Measurements from ENCODE around the gene SLC39A11. TPM values are rescaled to one million over a fixed set of nuclear protein-coding genes. Genes with fewer than 3 reads are reported as not detected.

SLC39A11 gene
- total RNA-seq, 4 donors from 2014 or later: 45.2 to 59.5 (median 49.2) TPM

DNA sequence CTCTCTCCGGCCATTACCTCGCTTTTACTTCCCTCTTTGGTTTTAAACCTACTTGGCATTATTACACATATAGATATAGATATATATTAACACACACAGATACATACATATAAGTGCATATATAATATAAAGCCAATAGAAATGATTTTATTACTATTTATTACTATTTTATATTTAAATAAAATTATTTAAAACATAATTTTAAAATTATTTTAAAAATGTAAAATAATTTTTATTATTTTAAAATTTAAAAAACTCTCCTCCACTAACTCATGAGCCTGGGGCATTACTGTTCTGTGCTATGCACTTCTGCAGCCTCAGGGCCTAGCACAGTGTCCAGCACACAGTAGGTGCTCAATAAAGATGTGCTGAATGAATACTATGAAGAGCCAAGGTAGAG, 200.9 kb downstream of the SLC39A11 start:
- WGBS: 96% methylated on average over 2 of the region's 2 CpGs
- TF ChIP-seq, protein P1, sequence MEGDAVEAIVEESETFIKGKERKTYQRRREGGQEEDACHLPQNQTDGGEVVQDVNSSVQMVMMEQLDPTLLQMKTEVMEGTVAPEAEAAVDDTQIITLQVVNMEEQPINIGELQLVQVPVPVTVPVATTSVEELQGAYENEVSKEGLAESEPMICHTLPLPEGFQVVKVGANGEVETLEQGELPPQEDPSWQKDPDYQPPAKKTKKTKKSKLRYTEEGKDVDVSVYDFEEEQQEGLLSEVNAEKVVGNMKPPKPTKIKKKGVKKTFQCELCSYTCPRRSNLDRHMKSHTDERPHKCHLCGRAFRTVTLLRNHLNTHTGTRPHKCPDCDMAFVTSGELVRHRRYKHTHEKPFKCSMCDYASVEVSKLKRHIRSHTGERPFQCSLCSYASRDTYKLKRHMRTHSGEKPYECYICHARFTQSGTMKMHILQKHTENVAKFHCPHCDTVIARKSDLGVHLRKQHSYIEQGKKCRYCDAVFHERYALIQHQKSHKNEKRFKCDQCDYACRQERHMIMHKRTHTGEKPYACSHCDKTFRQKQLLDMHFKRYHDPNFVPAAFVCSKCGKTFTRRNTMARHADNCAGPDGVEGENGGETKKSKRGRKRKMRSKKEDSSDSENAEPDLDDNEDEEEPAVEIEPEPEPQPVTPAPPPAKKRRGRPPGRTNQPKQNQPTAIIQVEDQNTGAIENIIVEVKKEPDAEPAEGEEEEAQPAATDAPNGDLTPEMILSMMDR (IDR thresholded peaks at IDR 0.05): no peak
- TF ChIP-seq POLR2AphosphoS5 (IDR thresholded peaks at IDR 0.05) (no peak), EP300 (IDR thresholded peaks at IDR 0.05) (no peak), POLR2A (IDR thresholded peaks at IDR 0.05) (no peak)

DNA sequence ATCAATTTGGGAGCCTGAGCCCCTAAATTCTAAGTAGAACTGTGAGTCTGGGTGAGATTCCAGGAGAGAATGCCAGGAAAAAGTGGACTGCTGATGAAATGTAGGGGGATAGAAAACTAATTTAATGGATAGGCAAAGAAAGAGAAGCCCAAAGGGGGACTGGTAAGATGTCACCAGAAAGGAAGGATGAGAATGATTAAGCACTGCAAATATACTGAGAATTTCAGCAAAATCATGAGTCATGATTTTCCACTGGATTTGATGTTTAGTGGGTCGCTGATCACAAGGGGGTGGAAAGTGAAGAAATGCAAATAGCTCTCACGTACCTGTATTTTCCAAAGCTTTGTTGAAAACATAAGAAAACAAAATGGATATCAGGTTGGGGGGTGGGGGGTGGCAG, 201.8 kb downstream of the SLC39A11 start:
- H3K36me3 ChIP-seq: peaks cover 4% of the 10 kb centered on the region
- 93% methylated on average over 2 of the region's 2 CpGs for WGBS
- DNase-seq (ENCODE audit: low spot score in 2 of 2): no peak

More for the DNA sequence above, 200.9 kb downstream of the SLC39A11 start:
- H3K27me3 ChIP-seq: no peaks in the 10 kb centered on the region
- H3K4me3 ChIP-seq: no peak overlapping the region
- DNase-seq (ENCODE audit: low spot score in 2 of 2): no peak
- H3K4me1 ChIP-seq: no peaks in the 10 kb centered on the region
- no peak overlapping the region for H3K27ac ChIP-seq
- H3K9me3 ChIP-seq: no peaks in the 10 kb centered on the region
- H3K36me3 ChIP-seq: peaks cover 4% of the 10 kb centered on the region

DNA sequence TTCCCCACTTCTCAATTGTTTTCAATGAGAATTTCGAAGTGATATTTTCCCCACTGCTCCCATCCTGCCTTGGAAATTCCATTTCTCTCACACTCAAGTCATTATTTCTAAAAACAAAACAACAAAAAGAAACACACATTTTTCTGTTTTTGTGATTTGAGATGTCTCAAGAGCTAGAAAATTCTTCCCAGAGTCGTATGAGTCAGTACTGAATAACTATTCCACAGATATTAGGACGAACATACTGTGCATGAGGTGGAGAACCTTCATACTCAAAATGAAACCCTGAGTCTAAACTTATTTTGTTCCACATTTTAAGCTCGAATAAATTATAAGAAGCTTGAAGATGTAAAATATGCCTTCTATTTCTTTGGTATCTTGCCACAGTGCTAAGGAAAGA, 204.6 kb downstream of the SLC39A11 start:
- no peaks in the 10 kb centered on the region for H3K27me3 ChIP-seq
- H3K4me1 ChIP-seq: no peaks in the 10 kb centered on the region
- H3K9me3 ChIP-seq: no peaks in the 10 kb centered on the region
- no peak overlapping the region for H3K4me3 ChIP-seq
- H3K27ac ChIP-seq: no peak overlapping the region
- DNase-seq (ENCODE audit: low spot score in 2 of 2): no peak
- 81% methylated on average over 4 of the region's 4 CpGs for WGBS
- H3K36me3 ChIP-seq: peaks cover 4% of the 10 kb centered on the region
- TF ChIP-seq EP300 (IDR thresholded peaks at IDR 0.05) (no peak), POLR2AphosphoS5 (IDR thresholded peaks at IDR 0.05) (no peak)

More for the DNA sequence above, 201.8 kb downstream of the SLC39A11 start:
- no peaks in the 10 kb centered on the region for H3K27me3 ChIP-seq
- H3K27ac ChIP-seq: no peak overlapping the region
- no peak overlapping the region for H3K4me3 ChIP-seq
- H3K4me1 ChIP-seq: no peaks in the 10 kb centered on the region
- TF ChIP-seq, protein P1 (IDR thresholded peaks at IDR 0.05): no peak
- TF ChIP-seq POLR2AphosphoS5 (IDR thresholded peaks at IDR 0.05) (no peak), EP300 (IDR thresholded peaks at IDR 0.05) (no peak), POLR2A (IDR thresholded peaks at IDR 0.05) (no peak)
- H3K9me3 ChIP-seq: no peaks in the 10 kb centered on the region

DNA sequence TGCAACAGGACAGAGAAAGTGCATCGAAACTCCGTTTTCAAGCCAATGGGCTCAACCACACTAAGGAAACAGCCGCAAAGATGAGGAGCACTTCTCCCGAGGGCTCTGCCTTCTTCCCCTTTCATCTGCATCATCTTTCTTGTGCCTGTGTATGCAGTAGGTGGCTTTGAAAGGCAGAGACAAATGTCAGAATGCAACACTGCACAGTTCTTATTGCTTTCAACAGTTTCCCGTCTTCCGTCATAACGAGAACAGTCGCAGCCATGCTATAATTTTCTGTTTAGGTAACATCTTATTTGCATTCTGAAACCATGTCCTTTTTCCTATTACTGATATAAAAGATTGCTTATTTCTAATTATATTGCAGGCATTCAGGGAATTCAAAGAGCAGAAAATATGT, 205.2 kb downstream of the SLC39A11 start:
- 78% methylated on average over 8 of the region's 8 CpGs for WGBS

DNA sequence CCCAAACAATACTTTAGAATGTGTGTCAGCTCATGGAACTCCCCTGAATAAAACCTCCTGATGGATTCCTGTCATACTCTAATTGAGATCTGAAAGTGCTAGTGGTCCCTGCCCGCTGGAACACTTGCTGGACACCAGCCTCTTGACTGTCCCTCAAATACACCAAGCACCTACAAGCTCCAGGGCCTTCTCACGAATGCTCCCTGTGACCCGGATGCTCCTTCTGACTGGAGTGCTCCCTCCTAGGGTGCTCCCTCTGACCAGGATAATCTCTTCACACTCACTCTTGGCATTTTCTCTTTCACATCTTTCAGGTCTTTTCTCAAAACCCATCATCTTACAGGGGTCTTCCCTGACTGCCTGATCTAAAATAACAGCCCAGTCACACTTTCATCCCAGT, 205.9 kb downstream of the SLC39A11 start:
- no peak for DNase-seq (ENCODE audit: low spot score in 2 of 2)
- Histone ChIP-seq H3K4me1 (no peaks in the 10 kb centered on the region), H3K9me3 (no peaks in the 10 kb centered on the region), H3K27ac (no peak overlapping the region), H3K27me3 (no peaks in the 10 kb centered on the region), H3K36me3 (peaks cover 4% of the 10 kb centered on the region), H3K4me3 (no peak overlapping the region)
- 98% methylated on average over 3 of the region's 3 CpGs for WGBS
- TF ChIP-seq POLR2AphosphoS5 (IDR thresholded peaks at IDR 0.05) (no peak), POLR2A (IDR thresholded peaks at IDR 0.05) (no peak), EP300 (IDR thresholded peaks at IDR 0.05) (no peak)
- TF ChIP-seq, protein P1 (IDR thresholded peaks at IDR 0.05): no peak

More for the DNA sequence above, 205.2 kb downstream of the SLC39A11 start:
- no peak overlapping the region for H3K4me3 ChIP-seq
- H3K9me3 ChIP-seq: no peaks in the 10 kb centered on the region
- H3K27ac ChIP-seq: no peak overlapping the region
- TF ChIP-seq, protein P1 (IDR thresholded peaks at IDR 0.05): no peak
- no peak for TF ChIP-seq POLR2AphosphoS5 (IDR thresholded peaks at IDR 0.05)
- TF ChIP-seq POLR2A (IDR thresholded peaks at IDR 0.05): no peak
- no peak for TF ChIP-seq EP300 (IDR thresholded peaks at IDR 0.05)
- no peaks in the 10 kb centered on the region for H3K27me3 ChIP-seq
- no peak for DNase-seq (ENCODE audit: low spot score in 2 of 2)
- H3K4me1 ChIP-seq: no peaks in the 10 kb centered on the region
- peaks cover 4% of the 10 kb centered on the region for H3K36me3 ChIP-seq

DNA sequence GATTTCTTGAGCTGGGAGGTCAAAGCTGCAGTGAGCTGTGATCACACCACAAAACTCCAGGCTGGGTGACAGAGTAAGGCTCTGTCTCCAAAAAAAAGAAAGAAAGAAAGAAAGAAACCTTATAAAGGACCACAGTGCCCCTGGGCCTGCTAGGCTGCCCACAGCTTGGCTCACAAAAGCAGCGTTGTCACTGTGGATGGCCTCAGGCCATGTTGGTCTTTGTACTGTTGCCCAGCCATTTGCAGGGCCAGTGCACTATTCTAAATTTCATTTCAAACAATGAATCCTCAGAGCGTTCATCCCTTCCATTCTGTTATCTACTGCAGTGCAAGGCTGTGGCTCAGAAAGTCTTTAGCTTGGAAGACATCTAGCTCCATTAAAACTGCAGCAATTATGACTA, 208.4 kb downstream of the SLC39A11 start:
- WGBS: 82% methylated on average over 2 of the region's 2 CpGs
- Histone ChIP-seq H3K4me1 (no peaks in the 10 kb centered on the region), H3K36me3 (peaks cover 12% of the 10 kb centered on the region), H3K4me3 (no peak overlapping the region), H3K27ac (no peak overlapping the region), H3K9me3 (peaks cover 7% of the 10 kb centered on the region), H3K27me3 (no peaks in the 10 kb centered on the region)
- DNase-seq (ENCODE audit: low spot score in 2 of 2): no peak
- no peak for TF ChIP-seq POLR2A (IDR thresholded peaks at IDR 0.05)
- no peak for TF ChIP-seq EP300 (IDR thresholded peaks at IDR 0.05)
